IMR-90 (cell line): ENCODE measurements around the gene AP3D1. TPM values are rescaled to one million over a fixed set of nuclear protein-coding genes. Genes with fewer than 3 reads are reported as not detected.

Experiments used
- ATAC-seq: fragments of 200-7000 bp; cut with Tn5 transposase; 2 replicates; pipeline ENCODE4 v1.9.1; 2020; ENCODE audit warnings: low read depth, mild to moderate bottlenecking, moderate library complexity
- BruUV-seq: library from RNA; stranded (reverse); fragments of 400-500 nt; replicated peaks from 2 replicates; lab custom pipeline; 2021; lab: Mats Ljungman, UMichigan
- CTCF ChIA-PET: fragments of 300-600 bp; formaldehyde crosslinking; extraction: SDS; loops from one replicate; lab custom pipeline; 2021; ENCODE audit warnings: antibody characterized with exemption; lab: Yijun Ruan, JAX
- POLR2A ChIA-PET: fragments of 300-600 bp; sonication (Branson Sonifier 250); formaldehyde crosslinking; loops from one replicate; lab custom pipeline; 2022; ENCODE audit warnings: antibody characterized with exemption; ENCODE audit not compliant: unreplicated experiment; lab: Charles Lee
- DNase-seq: peaks from one replicate; pipeline ENCODE4 v3.0.0; 2013
- H2AFZ ChIP-seq: replicated peaks from 2 replicates; pipeline ENCODE3; 2013; ENCODE audit warnings: low read length, mild to moderate bottlenecking; ENCODE audit not compliant: poor library complexity
- H2AK5ac ChIP-seq: 2 replicates; pipeline ENCODE4 v1.6.1; 2013; ENCODE audit warnings: low read depth, low read length, inconsistent platforms
- H2AK9ac ChIP-seq: replicated peaks from 2 replicates; pipeline ENCODE3; 2013; ENCODE audit warnings: mild to moderate bottlenecking, low read depth, low read length, moderate library complexity; ENCODE audit not compliant: poor library complexity
- H2BK120ac ChIP-seq: 2 replicates; pipeline ENCODE4 v1.6.1; 2013; ENCODE audit warnings: low read depth, low read length, inconsistent platforms
- H2BK15ac ChIP-seq: 3 replicates; pipeline ENCODE4 v1.6.1; 2013; ENCODE audit warnings: low read depth, low read length, inconsistent platforms
- H2BK20ac ChIP-seq: 2 replicates; pipeline ENCODE4 v1.6.1; 2013; ENCODE audit warnings: low read depth, mild to moderate bottlenecking, inconsistent platforms, low read length, moderate library complexity
- H2BK5ac ChIP-seq: 2 replicates; pipeline ENCODE4 v1.6.1; 2013; ENCODE audit warnings: mild to moderate bottlenecking, low read depth, low read length, inconsistent platforms; ENCODE audit not compliant: poor library complexity, severe bottlenecking
- H3K14ac ChIP-seq: replicated peaks from 2 replicates; pipeline ENCODE4 v1.6.1; 2013; ENCODE audit warnings: low read depth, low read length, inconsistent platforms
- H3K18ac ChIP-seq: 2 replicates; pipeline ENCODE4 v1.6.1; 2013; ENCODE audit warnings: low read depth, low read length, control low read depth
- H3K23ac ChIP-seq: 2 replicates; pipeline ENCODE4 v1.6.1; 2013; ENCODE audit warnings: low read depth, low read length, inconsistent platforms
- H3K27ac ChIP-seq: 2 replicates; pipeline ENCODE4 v1.5.1; 2013; ENCODE audit warnings: mild to moderate bottlenecking, control low read depth, low read length; ENCODE audit not compliant: insufficient read depth
- H3K27me3 ChIP-seq: 2 replicates; pipeline ENCODE4 v1.6.1; 2013; ENCODE audit warnings: low read length; ENCODE audit not compliant: control insufficient read depth, insufficient read depth
- H3K36me3 ChIP-seq: 2 replicates; pipeline ENCODE4 v1.6.1; 2013; ENCODE audit warnings: low read length, mixed read lengths; ENCODE audit not compliant: control insufficient read depth, insufficient read depth
- H3K4ac ChIP-seq: 2 replicates; pipeline ENCODE4 v1.6.1; 2013; ENCODE audit warnings: low read depth, low read length, inconsistent platforms
- H3K4me1 ChIP-seq: 2 replicates; pipeline ENCODE4 v1.6.1; 2013; ENCODE audit warnings: low read length, mixed read lengths; ENCODE audit not compliant: control insufficient read depth, insufficient read depth
- H3K4me2 ChIP-seq: 2 replicates; pipeline ENCODE4 v1.6.1; 2013; ENCODE audit warnings: low read depth, mild to moderate bottlenecking, control low read depth, low read length, moderate library complexity
- H3K4me3 ChIP-seq: 2 replicates; pipeline ENCODE4 v1.5.1; 2013; ENCODE audit warnings: low read depth, mild to moderate bottlenecking, control low read depth, low read length, moderate library complexity; ENCODE audit not compliant: insufficient read depth
- H3K56ac ChIP-seq: 2 replicates; pipeline ENCODE4 v1.6.1; 2013; ENCODE audit warnings: low read length, inconsistent platforms; ENCODE audit not compliant: insufficient read depth; ENCODE audit errors: extremely low read depth
- H3K79me1 ChIP-seq, 2 experiments: 2 replicates each; pipeline ENCODE4 v1.6.1; 2013; ENCODE audit warnings: low read length in 2 of 2, inconsistent platforms in 1 of 2, low read depth in 1 of 2
- H3K9ac ChIP-seq: 2 replicates; pipeline ENCODE4 v1.6.1; 2013; ENCODE audit warnings: low read depth, low read length, control low read depth
- H3K9me1 ChIP-seq: 2 replicates; pipeline ENCODE4 v1.6.1; 2013; ENCODE audit warnings: low read length, inconsistent platforms; ENCODE audit not compliant: insufficient read depth
- H3K9me3 ChIP-seq: 2 replicates; pipeline ENCODE4 v1.6.1; 2013; ENCODE audit warnings: low read length; ENCODE audit not compliant: control insufficient read depth, insufficient read depth
- H4K20me1 ChIP-seq: 2 replicates; pipeline ENCODE4 v1.6.1; 2013; ENCODE audit warnings: low read length, inconsistent platforms; ENCODE audit not compliant: insufficient read depth
- H4K5ac ChIP-seq: 2 replicates; pipeline ENCODE4 v1.6.1; 2013; ENCODE audit warnings: mild to moderate bottlenecking, low read depth, low read length, control low read depth
- H4K8ac ChIP-seq, 2 experiments: 2 replicates each; pipeline ENCODE4 v1.6.1; 2013; ENCODE audit warnings: low read depth in 2 of 2, low read length in 2 of 2, control low read depth in 1 of 2, inconsistent platforms in 1 of 2
- H4K91ac ChIP-seq: 2 replicates; pipeline ENCODE4 v1.6.1; 2013; ENCODE audit warnings: low read depth, low read length, inconsistent platforms; ENCODE audit not compliant: insufficient read depth
- BHLHE40 ChIP-seq: fragments of 150-350 bp; IDR thresholded peaks from 2 replicates; pipeline ENCODE4 v1.6.1; 2016; ENCODE audit warnings: mild to moderate bottlenecking, low read depth, low read length
- CEBPB ChIP-seq: IDR thresholded peaks from 2 replicates; pipeline ENCODE4 v1.6.1; 2012; ENCODE audit warnings: low read depth, low read length, improper control_type of control experiment
- CHD1 ChIP-seq: IDR thresholded peaks from 2 replicates; pipeline ENCODE4 v1.6.1; 2012; ENCODE audit warnings: low read depth, low read length, improper control_type of control experiment
- CTCF ChIP-seq: conservative IDR thresholded peaks from 2 replicates; pipeline ENCODE4 v1.5.1; 2012; ENCODE audit warnings: mild to moderate bottlenecking, low read depth, low read length, improper control_type of control experiment
- ELK1 ChIP-seq: fragments of 150-350 bp; IDR thresholded peaks from 2 replicates; pipeline ENCODE4 v1.6.1; 2016; ENCODE audit warnings: low read depth, mild to moderate bottlenecking, low read length, moderate library complexity, borderline replicate concordance
- FOS ChIP-seq: fragments of 150-350 bp; IDR thresholded peaks from 2 replicates; pipeline ENCODE4 v1.6.1; 2016; ENCODE audit warnings: low read depth, low read length
- MAFK ChIP-seq: IDR thresholded peaks from 2 replicates; pipeline ENCODE4 v1.6.1; 2012; ENCODE audit warnings: low read depth, low read length, improper control_type of control experiment
- MAZ ChIP-seq: IDR thresholded peaks from 2 replicates; pipeline ENCODE4 v1.6.1; 2012; ENCODE audit warnings: low read depth, mild to moderate bottlenecking, low read length, improper control_type of control experiment, moderate library complexity, borderline replicate concordance
- MXI1 ChIP-seq: IDR thresholded peaks from 2 replicates; pipeline ENCODE4 v1.6.1; 2012; ENCODE audit warnings: low read depth, mild to moderate bottlenecking, low read length, moderate library complexity, borderline replicate concordance
- NFE2L2 ChIP-seq: fragments of 150-350 bp; IDR thresholded peaks from 2 replicates; pipeline ENCODE4 v1.6.1; 2016; ENCODE audit warnings: low read depth, mild to moderate bottlenecking, low read length
- POLR2A ChIP-seq: IDR thresholded peaks from 2 replicates; pipeline ENCODE4 v1.6.1; 2012; ENCODE audit warnings: mild to moderate bottlenecking, low read depth, low read length
- RAD21 ChIP-seq: IDR thresholded peaks from 2 replicates; pipeline ENCODE4 v1.6.1; 2012; ENCODE audit warnings: low read length, improper control_type of control experiment
- RCOR1 ChIP-seq: IDR thresholded peaks from 2 replicates; pipeline ENCODE4 v1.6.1; 2012; ENCODE audit warnings: mild to moderate bottlenecking, low read length, improper control_type of control experiment; ENCODE audit not compliant: insufficient replicate concordance
- RFX5 ChIP-seq: IDR thresholded peaks from 2 replicates; pipeline ENCODE4 v1.8.0; 2012; ENCODE audit warnings: low read depth, mild to moderate bottlenecking, low read length, moderate library complexity
- SMC3 ChIP-seq: fragments of 150-350 bp; IDR thresholded peaks from 2 replicates; pipeline ENCODE4 v1.6.1; 2016; ENCODE audit warnings: low read depth, mild to moderate bottlenecking, antibody characterized with exemption, low read length, moderate library complexity
- USF2 ChIP-seq: fragments of 150-350 bp; IDR thresholded peaks from 2 replicates; pipeline ENCODE4 v1.6.1; 2017; ENCODE audit warnings: mild to moderate bottlenecking, antibody characterized with exemption, low read length, low read depth
- WGBS, 2 experiments: methylation state at CpG; one replicate each; pipeline versions ENCODE4 v1.1.5 to v1.1.7; 2013; ENCODE audit warnings: missing lambda C conversion rate in 2 of 2; ENCODE audit not compliant: insufficient read length in 1 of 2; ENCODE audit errors: extremely low coverage in 2 of 2; 5-methylcytosine and 5-hydroxymethylcytosine counted together
- dilution Hi-C: fragments of 300-500 bp; cut with HindIII; formaldehyde crosslinking; loops from one replicate; pipeline ENCODE4 v1.14.3; 2018; ENCODE audit warnings: low sequenced_read_pairs; ENCODE audit not compliant: unreplicated experiment
- in situ Hi-C: fragments of 300-500 bp; cut with MboI; formaldehyde crosslinking; loops from 3 replicates; pipeline ENCODE4 v1.14.3; 2019; ENCODE audit warnings: low sequenced_read_pairs, inconsistent platforms, mixed read lengths
- intact Hi-C: fragments of 100-400 bp; cut with micrococcal nuclease; formaldehyde crosslinking; loops from 2 replicates; pipeline ENCODE4 v1.10.0; 2022
- polyA plus RNA-seq, 3 experiments: library from polyadenylated mRNA; depleted of rRNA; stranded (reverse); fragments of >200 nt; gene quantifications; 2 replicates each; pipeline ENCODE4 v1.2.3, GENCODE V29; 2012; ENCODE audit warnings: low replicate concordance in 1 of 3
- total RNA-seq: library from RNA; depleted of rRNA; stranded (reverse); fragments of >200 nt; gene quantifications from 2 replicates; pipeline ENCODE4 v1.2.3, GENCODE V29; 2012

Gene AP3D1
- total and polyA plus RNA-seq, 2 of the 4 experiments (the other 2 are of a cell fraction) = 75.3 to 129 TPM

- H3K4me2 ChIP-seq = no peak overlapping the region
- no peaks in the 10 kb centered on the region; the same call in 1 of the 2 replicates for H3K9me1 ChIP-seq
- TF ChIP-seq CEBPB (no peak), CHD1 (no peak), FOS (no peak), ELK1 (no peak), MAZ (no peak), SMC3 (no peak), RFX5 (no peak), NFE2L2 (no peak), USF2 (no peak), MAFK (no peak), RCOR1 (no peak), POLR2A (no peak), CTCF (no peak), BHLHE40 (no peak), MXI1 (no peak), RAD21 (no peak)
- H2AK9ac ChIP-seq = no peak overlapping the region
- H3K36me3 ChIP-seq = peaks cover 61% of the 10 kb centered on the region
- no peak overlapping the region for H4K91ac ChIP-seq
- no peaks in the 10 kb centered on the region for H3K4me1 ChIP-seq
- no peaks in the 10 kb centered on the region for H3K27me3 ChIP-seq
- no peak overlapping the region for H4K8ac ChIP-seq
- 100% methylated on average over 4 of the region's 13 CpGs; no CpG with 5 or more reads in 1 of the 2 experiments for WGBS, 2 experiments
- no peak overlapping the region for H3K9ac ChIP-seq
- ATAC-seq = no peak
- intact Hi-C loops = no loop called here
- H3K79me1 ChIP-seq = peaks cover 17 to 86% of the 10 kb centered on the region in 2 experiments
- H2BK15ac ChIP-seq = no peak overlapping the region
- no peak overlapping the region for H2AK5ac ChIP-seq
- ChIA-PET CTCF (no interaction called here), POLR2A (no interaction called here)
- no peak overlapping the region for H3K27ac ChIP-seq
- no TSS peak for BruUV-seq
- no peak overlapping the region for H3K56ac ChIP-seq
- in situ Hi-C loops = no loop called here
- H2BK20ac ChIP-seq = no peak overlapping the region
- no peak overlapping the region for H3K23ac ChIP-seq
- no peak overlapping the region for H3K18ac ChIP-seq
- H4K5ac ChIP-seq = no peak overlapping the region
- H2AFZ ChIP-seq = no peak overlapping the region
- no peak overlapping the region for H3K14ac ChIP-seq
- DNase-seq = no peak
- no peak overlapping the region for H2BK120ac ChIP-seq
- no peaks in the 10 kb centered on the region for H3K9me3 ChIP-seq
- H2BK5ac ChIP-seq = no peak overlapping the region
- dilution Hi-C loops = no loop called here
- H3K4me3 ChIP-seq = no peak overlapping the region
- H4K20me1 ChIP-seq = peaks cover 36% of the 10 kb centered on the region
- H3K4ac ChIP-seq = no peak overlapping the region
These were observed 44.0 kb upstream of the AP3D1 start for GRCh38 chr19:2195361-2195760.
